ENCODE data around the gene CDCA3.
"Not testable (repeated sequence)": the region's sequence is repeated elsewhere in the genome, so short reads cannot be mapped to it uniquely, and the experiment has no call there.

The CDCA3 gene

GRCh38 chr12:6851153-6851920 is at the start of gene CDCA3:
TSS of gene CDCA3 (minus strand) at chr12:6851286. CDS start at chr12:6850952, 334 bp downstream.
- DNase-seq: peak; percentile 96

- DNase-seq: peak; percentile 63
These were observed 48.9 kb upstream of the CDCA3 start for GRCh38 chr12:6899837-6900519.

GRCh38 chr12:6899427-6899826 is 48.3 kb upstream of the CDCA3 start:
- DNase-seq: no peak

GRCh38 chr12:6896846-6897435 is 45.9 kb upstream of the CDCA3 start:
- DNase-seq: no peak

- DNase-seq: no peak
These were observed 43.2 kb upstream of the CDCA3 start for GRCh38 chr12:6894321-6894720.

- DNase-seq: not testable (repeated sequence)
These were observed 41.6 kb upstream of the CDCA3 start for GRCh38 chr12:6892683-6893082.

GRCh38 chr12:6891646-6892001 is 40.5 kb upstream of the CDCA3 start:
- DNase-seq: no peak

- peak; percentile 99 for DNase-seq
These were observed 39.9 kb upstream of the CDCA3 start for GRCh38 chr12:6890789-6891645.

GRCh38 chr12:6889775-6890573 is 38.9 kb upstream of the CDCA3 start:
- DNase-seq: not testable (repeated sequence)

- DNase-seq: not testable (repeated sequence)
These were observed 37.7 kb upstream of the CDCA3 start for GRCh38 chr12:6888794-6889193.

GRCh38 chr12:6888360-6888759 is 37.3 kb upstream of the CDCA3 start:
- DNase-seq: no peak

- no peak for DNase-seq
These were observed 36.4 kb upstream of the CDCA3 start for GRCh38 chr12:6887460-6887859.

- DNase-seq: not testable (repeated sequence)
These were observed 35.3 kb upstream of the CDCA3 start for GRCh38 chr12:6886206-6886999.

- no peak for DNase-seq
These were observed 33.5 kb upstream of the CDCA3 start for GRCh38 chr12:6884539-6884938.

- DNase-seq: no peak
These were observed 32.6 kb upstream of the CDCA3 start for GRCh38 chr12:6883683-6884082.

GRCh38 chr12:6883252-6883651 is 32.2 kb upstream of the CDCA3 start:
- no peak for DNase-seq

GRCh38 chr12:6879824-6880223 is 28.7 kb upstream of the CDCA3 start:
- DNase-seq: not testable (repeated sequence)

GRCh38 chr12:6874015-6874368 is 22.9 kb upstream of the CDCA3 start:
- not testable (repeated sequence) for DNase-seq

- DNase-seq: peak; percentile 99
These were observed 22.3 kb upstream of the CDCA3 start, which contains the start of gene SPSB2 for GRCh38 chr12:6873094-6874014. TSS of gene SPSB2 (minus strand) at chr12:6873303. CDS start at chr12:6872901, 402 bp downstream.
